GM18858 (cell line): Measurements from ENCODE around the gene RFC5.

ENCODE experiments used
- ATAC-seq: cut with Tn5 transposase; IDR thresholded peaks from one replicate; pipeline ENCODE4 v1.9.1; 2021; ENCODE audit not compliant: unreplicated experiment

RFC5 gene

DNA sequence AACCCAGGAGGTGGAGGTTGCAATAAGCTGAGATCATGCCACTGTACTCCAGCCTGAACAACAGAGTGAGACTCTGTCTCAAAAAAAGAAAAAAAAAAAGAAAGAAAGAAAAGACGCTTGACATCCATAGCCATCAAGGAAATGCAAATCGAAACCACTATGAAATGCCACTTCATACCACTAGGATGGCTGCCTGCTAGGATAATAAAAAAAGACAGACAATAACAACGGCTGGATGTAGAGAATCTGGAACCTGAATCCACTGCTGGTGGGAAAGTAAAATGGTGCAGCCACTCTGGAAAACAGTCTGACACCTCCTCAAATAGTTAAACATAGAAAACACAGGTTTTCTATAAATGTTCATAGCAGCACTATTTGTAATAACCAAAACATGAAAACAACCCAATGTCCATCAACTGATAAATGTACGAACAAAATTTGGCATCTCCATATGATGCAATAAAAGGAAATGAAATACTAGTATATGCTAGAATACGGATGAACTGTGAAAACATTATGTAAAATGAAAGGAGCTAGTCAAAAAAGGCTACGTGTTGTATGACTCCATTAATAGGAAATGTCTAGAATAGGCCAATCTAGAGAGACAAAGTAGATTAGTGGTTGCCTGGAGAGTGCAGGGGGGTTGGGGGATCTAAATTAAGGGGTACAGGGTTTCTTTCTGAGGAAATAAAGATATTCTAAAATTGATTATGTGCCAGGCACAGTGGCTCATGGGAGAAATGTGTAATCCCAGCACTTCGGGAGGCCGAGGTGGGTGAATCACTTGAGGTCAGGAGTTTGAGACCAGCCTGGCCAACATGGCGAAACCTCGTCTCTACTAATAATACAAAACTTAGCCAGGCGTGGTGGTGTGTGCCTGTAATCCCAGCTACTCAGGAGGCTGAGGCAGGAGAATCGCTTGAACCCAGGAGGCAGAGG lies 34.7 kb downstream of the RFC5 start:
- ATAC-seq: no peak

DNA sequence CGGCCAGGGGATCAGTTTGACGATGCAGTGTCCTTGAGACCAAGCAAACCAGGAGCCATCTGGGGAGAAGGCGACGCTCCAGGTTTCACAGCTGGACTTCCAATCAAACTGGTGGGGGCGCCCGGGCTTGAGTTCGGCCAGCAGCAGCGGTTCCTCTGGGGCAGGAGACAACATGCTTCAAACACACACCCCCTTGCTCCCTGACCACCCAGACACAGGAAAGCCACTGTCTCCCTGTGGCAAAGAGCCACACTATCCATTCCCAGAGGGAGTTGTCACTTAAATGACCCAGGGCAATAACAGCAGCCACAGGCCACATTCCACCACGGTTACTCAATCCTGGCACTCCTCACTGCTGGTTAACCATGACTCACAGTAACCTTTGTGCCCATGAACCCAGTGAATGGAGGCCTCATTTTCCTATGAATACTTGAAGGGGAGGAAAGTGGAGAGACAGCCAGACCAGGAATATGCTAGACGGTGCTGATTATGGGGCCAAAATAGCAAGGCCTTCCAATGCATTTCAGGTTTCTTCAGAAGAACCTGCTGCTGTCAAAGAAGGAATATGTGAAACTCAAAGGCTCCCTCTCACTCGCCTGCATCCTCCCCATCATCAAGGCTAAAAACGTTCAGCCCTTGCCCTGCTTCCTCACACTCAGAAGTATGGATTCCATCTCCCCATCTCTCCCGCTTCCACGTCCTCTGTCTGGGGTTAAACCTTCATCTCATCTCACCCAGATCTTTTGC lies 36.0 kb downstream of the RFC5 start:
- no peak for ATAC-seq

DNA sequence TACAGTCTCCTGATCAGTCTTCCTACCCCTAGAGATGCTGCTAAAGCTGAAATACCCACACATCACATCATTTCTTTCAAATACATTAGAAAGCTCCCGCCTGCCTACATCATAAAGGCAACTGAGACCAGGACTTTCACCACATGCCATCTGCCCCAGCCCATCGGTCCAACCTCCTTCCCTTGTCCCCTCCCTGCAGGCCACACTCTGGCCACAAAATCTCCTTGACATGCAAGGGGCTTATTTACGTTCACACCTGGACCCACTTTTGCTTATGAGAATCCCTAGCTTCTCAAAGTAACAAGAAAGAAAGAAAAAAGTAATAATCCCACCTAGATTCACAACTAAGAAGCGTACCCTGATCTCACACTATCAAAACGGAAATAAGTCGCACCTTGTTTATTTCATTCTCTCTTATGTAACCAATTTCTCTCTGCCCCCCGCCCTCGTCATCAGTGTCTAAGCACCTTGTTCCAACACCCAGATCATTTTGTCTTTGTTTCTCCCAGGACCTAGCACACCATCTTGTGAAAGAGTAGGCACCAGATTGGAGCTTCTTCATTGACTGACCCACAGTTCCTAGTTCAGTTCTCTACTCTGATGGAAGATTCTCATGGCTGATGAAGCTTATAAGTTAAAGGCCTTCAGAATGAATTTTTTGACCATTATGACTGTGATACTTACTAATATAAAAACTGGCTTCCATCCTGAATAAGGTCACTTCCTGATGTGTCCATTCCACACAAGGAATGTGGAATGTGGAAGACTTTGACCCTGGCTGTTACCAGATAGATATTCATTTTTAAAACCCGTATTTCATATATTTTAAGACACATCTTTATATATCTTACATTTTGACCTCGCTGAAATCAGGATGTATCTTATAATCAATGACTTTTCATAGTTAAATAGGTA lies 36.8 kb downstream of the RFC5 start:
- no peak for ATAC-seq

DNA sequence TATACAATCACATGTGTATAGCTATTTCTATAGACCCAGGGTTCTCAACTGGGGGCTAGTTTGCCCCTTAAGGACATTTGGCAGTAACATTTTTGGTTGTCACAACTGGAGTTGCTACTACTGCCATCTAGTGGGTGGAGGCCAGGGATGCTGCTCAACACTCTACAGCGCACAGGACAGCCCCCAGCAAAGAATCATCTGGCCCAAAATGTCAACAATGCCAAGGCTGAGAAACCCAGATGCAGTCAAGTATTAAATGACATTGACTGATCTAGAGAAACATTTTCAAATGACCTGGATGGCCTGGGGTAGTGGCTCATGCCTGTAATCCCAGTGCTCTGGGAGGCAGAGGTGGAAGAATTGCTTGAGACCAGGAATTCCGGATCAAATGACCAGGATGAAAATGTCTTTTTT lies 38.6 kb downstream of the RFC5 start:
- no peak for ATAC-seq

DNA sequence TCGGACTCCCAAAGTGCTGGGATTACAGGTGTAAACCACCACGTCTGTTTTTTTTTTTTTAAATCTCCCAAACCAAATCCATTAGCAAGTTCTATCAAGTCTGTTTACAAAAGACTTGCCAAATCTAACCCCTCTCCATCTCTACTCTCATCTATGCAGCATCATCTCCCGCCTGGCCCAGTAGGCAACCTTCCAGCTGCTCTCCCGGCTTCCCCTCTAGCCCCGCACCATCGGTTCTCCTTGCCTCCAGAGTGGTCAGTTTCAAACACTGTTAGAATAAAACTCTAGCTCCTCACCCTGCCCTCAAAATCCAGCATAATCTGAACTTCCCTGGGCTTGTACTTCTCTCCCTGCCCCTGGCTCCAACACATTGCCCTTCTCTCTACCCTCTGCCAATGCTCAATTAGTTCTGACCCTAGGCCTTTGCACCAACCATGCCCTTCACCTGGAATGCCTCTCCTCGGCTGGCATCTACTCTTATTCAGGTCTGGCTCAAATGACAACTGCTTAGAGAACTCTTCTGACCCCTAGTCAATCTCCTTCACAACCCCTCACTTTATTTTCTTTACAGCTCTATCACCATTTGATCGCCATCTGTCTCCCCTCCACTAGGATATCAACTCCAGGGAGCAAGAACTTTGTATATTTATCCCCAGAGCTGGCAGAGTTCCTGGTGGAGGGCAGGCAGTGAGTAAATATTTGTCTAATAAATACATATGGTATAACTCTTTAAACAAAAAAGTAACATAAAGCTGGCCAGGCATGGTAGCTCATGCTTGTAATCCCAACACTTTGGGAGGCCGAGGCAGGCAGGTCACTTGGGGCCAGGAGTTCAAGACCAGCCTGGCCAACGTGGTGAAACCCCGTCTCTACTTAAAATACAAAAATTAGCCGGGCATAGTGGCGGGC lies 39.6 kb downstream of the RFC5 start:
- no peak for ATAC-seq

DNA sequence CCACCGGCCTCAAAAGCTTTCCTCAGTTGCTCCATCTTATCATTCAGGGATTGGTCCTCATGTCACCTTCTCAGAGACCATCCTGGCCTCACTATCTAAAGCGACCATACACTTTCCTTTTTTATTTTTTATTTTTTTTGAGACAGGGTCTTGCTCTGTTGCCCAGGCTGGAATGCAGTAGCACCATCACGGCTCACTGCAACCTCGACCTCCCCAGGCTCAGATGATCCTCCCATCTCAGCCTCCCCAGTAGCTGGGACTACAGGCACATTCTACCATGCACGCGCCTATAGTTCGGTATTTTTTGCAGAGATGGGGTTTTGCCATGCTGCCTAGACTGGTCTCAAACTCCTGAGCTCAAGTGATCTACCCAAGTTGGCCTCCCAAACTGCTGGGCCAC lies 41.7 kb downstream of the RFC5 start:
- no peak for ATAC-seq

DNA sequence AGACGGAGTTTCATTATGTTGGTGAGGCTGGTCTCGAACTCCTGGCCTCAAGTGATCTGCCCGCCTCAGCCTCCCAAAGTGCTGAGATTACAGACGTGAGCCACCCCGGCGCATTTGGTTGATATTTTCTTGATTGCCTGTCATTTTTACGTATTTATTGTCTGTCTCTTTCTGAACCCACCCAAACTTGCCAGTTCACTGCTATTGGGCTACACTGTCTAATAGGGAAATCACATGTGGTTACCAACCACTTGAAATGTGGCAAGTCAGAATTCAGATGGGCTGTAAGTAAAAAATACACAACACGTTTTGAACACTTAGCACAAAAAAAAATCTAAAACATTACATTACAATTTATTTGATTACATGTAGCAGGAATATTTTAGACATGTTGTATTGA lies 42.4 kb downstream of the RFC5 start:
- no peak for ATAC-seq

DNA sequence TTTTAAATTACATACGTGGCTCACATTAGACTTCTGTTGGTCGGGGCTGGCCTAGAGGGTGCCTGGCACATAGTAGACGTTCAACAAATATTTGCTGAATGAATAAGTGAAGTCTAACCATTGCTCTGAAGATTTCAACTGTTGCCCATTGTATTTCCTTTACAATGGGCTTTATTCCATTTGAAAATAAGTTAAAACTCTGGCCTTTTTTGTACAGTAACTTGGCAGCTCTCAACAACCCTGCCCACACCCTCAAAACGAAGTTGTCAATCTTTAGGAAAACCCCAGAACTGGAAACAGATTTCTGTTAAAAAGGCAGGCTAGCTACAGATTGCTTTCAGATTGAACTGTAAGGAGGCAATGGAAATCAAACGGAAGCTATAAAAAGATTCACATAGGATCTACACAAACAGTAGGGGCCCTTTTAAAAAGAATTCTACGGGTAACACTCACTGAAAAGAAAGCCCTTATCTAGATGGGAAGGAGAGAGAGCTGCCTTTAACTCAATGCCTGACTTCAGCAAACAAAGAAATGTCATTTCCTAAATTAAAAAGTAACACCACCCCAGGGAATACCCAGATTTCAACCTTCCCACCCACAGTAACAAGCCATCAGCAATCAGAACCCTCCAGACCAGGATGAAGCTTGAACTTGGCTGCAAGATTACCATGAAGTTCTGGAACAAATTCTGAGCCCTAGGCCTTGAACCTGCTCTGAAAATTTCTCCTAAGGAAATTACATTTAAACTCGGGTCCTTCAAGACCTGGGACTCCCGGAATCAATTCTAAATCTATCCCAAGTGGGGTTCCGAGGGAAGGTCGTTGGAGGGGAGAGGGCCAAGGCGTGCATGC lies 43.1 kb downstream of the RFC5 start:
- ATAC-seq: no peak

DNA sequence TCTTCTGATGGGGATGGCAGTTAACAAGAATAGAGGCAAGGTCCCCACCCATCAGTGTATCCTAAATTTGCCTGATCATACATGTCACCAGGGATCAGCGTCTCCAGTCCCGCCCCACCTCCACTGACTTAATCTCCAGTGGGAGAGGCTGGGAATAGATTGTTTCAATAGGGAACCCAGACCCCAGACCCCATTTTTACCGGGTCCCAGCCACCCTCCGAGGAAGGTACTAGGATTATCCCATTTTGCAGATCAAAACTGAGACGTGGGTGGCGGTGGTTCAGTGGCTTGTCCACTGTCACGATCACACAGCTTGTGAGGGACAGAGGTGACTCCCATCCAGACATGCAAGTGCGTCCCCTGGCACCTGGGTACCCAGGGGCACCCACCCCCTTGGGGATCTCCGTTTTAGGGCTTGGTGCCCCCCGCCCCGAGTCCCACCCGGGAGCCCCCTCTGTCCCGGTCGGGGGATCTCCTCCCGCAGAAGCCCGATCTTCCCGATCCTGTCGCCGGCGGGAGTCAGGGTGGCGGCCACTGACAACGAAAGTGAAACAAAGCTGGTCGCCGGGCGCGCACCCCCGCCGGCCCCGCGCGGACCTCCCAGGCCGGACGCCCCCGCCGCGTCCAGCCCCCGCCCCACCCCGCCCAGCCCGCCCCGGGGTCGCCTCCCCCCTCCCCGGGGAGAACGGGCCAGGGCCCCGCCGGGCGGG lies 44.0 kb downstream of the RFC5 start:
- no peak for ATAC-seq

DNA sequence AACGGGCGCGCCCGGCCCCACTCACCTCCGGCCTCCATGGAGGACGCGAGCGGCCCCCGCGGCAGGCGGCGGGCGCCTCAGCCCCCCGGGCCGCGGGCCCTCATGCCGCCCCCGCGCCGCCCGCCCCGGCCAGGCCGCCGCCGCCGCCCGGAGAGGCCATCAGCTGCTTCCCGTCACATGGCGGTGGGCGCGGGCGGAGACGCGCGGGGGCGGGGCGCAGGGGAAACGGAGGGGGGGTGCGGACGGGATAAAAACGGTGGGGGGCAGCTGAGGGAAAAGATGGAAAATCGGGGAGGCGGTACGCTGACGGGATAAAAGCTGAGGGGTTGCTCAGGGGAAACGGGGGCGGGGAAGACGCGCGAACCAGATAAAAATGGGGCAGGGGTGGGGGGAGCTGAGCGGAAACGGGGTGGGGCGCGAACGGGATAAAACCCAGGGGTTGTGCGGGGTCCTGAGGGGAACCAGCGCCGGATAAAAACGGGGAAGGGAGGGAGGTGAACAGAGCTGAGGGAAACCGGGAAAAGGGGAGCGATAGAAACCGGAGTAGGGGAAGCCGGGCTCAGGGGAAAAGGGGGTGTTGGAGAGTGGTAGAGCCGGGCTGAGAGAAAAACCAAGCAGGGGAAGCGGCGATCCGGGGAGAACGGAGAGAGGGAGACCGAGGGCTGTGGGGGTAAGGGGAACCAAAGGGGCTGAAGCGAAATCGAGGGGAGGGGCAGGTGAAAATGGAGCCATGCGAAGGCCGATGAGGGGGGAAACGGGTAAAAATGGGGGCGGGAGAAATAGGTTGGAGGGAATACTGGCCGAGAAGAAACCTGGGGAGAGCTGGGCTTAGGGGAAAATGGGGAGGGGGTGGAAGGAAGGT lies 44.7 kb downstream of the RFC5 start, which contains the start of gene WSB2:
Gene WSB2 (minus strand): TSS at position 169 of the 862 bp plus-strand sequence. CDS start 131 bp downstream, at position 38.
- no peak for ATAC-seq

DNA sequence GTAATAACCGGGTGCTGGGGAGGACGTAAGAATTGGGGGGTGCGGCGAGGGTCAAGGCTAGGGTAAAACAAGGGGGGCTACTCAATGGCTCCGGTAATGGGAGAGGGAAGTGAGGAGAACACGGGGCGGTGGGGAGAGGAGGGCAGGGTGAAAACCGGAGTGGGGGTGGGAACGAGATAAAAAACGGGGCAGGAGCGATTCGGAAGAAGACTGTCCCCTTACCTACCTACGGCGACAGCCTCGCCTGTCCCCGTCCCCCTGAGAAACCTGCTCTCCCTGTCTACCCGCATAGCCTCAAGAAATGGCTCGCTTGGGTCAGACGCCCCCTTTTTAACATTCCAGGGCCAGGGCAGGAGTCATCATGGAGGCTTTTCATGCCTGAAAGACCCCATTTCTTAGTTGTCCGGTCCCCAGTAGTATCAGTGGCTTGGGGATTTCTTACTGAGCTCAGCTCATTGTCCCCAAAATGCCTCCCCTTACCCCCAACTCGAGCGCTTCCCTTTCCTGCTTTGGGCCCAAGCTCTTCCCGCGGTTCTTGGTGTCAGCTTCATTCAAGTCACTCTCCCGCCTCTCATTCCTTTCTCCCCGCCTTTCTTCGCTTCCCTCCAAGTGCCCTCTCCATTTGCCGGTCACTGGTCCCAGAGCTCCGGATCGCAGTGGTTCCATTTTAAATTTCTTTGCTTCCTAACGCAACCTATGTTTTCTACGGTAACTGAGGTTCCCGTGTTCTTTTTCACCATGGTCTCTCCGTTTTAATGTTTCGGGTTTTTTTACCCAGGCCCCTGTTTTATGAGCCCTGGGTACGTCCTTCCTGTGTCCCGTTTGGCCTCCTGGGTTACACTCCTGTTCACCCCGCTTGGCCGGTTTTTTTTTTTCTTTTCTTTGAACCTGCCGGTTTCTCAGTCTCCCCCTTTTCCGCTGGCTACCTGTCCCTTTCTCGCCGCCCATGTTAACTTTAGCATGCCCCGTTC lies 45.7 kb downstream of the RFC5 start:
- ATAC-seq: no peak

DNA sequence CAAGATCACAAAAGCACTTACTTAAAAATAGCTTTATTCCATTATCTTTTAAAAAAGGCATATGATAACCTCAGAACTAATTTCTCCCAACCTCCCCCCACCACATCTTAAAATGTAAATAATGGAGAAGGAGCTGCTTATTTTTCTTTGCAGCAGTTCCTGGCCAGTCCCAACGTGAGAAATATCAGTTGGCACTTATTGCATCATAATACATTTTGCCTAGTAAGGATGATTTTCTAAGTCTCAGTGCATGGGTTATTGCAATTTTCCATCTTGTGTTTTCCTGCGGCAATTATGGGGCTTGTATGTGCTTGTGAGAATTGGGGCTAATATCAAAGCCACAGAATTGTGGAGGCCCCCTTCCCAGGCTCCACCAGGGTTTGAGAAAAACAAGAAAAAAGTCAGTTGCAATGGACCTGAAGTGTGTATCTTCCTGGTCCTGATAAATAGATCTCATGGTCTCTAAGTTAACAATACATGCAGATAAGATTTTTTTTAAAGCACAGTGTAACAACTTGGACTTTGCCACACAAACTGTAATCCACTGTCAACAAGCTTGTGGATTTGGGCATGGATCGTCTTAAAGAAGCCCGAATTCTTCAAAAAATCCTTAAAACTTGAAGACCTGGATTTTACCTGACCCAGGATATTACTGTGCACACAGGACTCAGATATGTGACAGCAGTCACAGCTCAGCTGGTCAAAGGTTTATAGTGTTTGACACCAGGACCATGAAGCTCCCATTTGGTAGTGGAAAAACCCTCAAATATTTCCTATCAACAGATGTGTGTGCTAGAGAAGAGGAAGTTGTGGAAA lies 47.3 kb downstream of the RFC5 start:
- ATAC-seq: no peak

DNA sequence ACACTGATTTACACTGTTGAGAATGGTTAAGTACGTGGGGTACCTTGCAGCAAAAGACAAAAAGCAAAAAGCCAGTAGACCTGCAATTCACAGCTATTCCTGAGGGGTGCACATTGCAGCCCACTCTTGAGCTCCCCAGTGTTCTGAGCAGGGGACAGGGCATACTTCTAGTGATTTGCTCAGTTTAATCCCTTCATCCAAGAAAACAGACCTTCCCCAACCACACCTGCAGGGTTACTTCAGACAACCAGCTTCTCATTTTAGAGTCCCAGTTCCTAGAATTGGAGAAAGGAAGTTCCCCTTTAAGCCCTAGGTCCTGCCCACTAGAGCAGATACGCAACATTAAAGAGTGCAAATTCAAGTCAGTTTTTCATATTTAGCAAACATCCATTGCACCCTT lies 48.1 kb downstream of the RFC5 start:
- ATAC-seq: no peak

DNA sequence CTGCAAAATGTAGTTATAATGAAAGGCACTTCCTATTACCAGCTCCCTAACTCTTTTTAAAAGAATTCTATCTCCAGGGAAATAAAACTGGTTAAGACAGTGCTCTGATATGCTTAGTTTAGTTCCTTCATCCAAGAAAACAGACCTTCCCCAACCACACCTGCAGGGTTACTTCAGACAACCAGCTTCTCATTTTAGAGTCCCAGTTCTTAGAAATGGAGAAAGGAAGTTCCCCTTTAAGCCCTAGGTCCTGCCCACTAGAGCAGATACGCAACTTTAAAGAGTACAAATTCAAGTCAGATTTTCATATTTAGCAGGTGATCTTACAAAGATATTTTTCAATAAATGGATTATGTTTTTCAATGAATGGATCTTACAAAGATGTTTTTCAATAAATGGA lies 48.9 kb downstream of the RFC5 start:
- no peak for ATAC-seq

DNA sequence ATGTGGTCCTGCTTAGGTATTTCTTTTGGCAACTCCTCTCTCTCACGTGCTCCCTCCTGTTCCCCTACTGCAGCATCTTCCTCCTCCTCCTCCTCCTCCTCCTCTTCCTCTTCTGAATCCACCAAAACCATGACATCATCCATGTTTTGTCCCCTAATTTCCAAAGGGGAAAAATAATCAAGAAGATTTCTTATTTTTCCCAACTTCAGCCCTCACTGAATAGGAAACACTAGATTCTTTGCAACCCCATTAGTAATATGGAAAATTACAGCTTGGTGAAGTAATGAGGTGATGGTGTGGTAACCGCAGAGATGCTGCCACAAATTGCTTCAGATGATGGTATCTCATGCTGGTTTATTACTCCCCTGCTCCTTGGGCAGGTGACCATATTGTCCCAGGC lies 51.9 kb downstream of the RFC5 start:
- ATAC-seq: no peak

DNA sequence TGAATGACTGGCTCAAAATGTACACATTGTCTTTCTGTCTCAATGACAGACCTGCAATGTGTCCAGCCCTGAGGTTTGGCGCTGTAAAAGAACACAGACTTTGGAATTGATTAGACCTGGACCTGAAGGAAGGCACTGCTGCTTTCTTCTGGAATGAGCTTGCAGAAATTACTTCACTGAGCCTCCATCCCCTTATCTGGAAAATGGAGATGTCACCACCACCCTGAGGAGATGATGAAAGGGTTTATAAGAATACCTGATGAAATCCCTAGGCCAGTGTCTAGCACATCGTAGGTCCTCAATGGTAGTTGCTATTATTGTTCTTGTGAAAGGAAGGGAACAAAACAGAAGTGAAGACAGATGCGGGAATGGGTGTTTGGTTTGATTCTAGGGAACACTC lies 54.1 kb downstream of the RFC5 start:
- ATAC-seq: no peak
